Esophagus (tissue), 2 donors: ENCODE data around the gene GRPEL2. TPM values are rescaled to one million over a fixed set of nuclear protein-coding genes. Genes with fewer than 3 reads are reported as not detected.

ENCODE experiments used
- H3K27ac ChIP-seq, 2 donors: one replicate each; pipeline ENCODE4 v1.5.1; 2013; ENCODE audit warnings: low read depth in 2 of 2, mild to moderate bottlenecking in 2 of 2, inconsistent platforms in 1 of 2, low read length in 1 of 2, moderate library complexity in 1 of 2
- H3K27me3 ChIP-seq, 2 donors: one replicate each; pipeline ENCODE4 v1.6.1; 2013; ENCODE audit warnings: low read length in 2 of 2, control low read depth in 1 of 2, mild to moderate bottlenecking in 1 of 2; ENCODE audit not compliant: insufficient read depth in 2 of 2, control insufficient read depth in 1 of 2
- H3K36me3 ChIP-seq, 2 donors: one replicate each; pipeline ENCODE4 v1.6.1; 2013; ENCODE audit warnings: low read length in 1 of 2; ENCODE audit not compliant: control insufficient read depth in 2 of 2, insufficient read depth in 2 of 2
- H3K4me1 ChIP-seq, 2 donors: one replicate each; pipeline ENCODE4 v1.6.1; 2013; ENCODE audit warnings: low read length in 1 of 2; ENCODE audit not compliant: control insufficient read depth in 2 of 2, insufficient read depth in 2 of 2
- H3K4me3 ChIP-seq, 2 donors: one replicate each; pipeline ENCODE4 v1.5.1; 2013; ENCODE audit warnings: low read length in 2 of 2, mild to moderate bottlenecking in 2 of 2, low read depth in 1 of 2, moderate library complexity in 1 of 2
- H3K9me3 ChIP-seq, 2 donors: one replicate each; pipeline ENCODE4 v1.6.1; 2013; ENCODE audit warnings: mild to moderate bottlenecking in 2 of 2, low read depth in 1 of 2, low read length in 1 of 2, moderate library complexity in 1 of 2; ENCODE audit not compliant: control insufficient read depth in 2 of 2, insufficient read depth in 1 of 2
- WGBS, 2 donors: extraction: QIAGEN DNeasy Blood & Tissue Kit; methylation state at CpG; one replicate each; pipeline ENCODE4 v1.1.7; 2013; 5-methylcytosine and 5-hydroxymethylcytosine counted together
- polyA plus RNA-seq, 2 donors: library from polyadenylated mRNA; stranded (reverse); fragments of 200-250 nt; gene quantifications; one replicate each; pipeline ENCODE4 v1.2.3, GENCODE V29; 2013
- donor health status: healthy with polysubstance abuse.
- donor health status: Bipolar disorder and iron deficiency.

The GRPEL2 gene
- polyA plus RNA-seq, 2 donors = 18.5 to 78.7 TPM

GRCh38 chr5:149302641-149303040 is 42.7 kb upstream of the GRPEL2 start:
- WGBS, 2 donors = 90 to 92% methylated on average over 5 of the region's 5 CpGs
- Histone ChIP-seq H3K27ac (no peak overlapping the region), H3K36me3 (peaks cover 0 to 3% of the 10 kb centered on the region in 2 donors), H3K9me3 (no peaks in the 10 kb centered on the region), H3K4me3 (no peak overlapping the region), H3K4me1 (peaks cover 0 to 3% of the 10 kb centered on the region in 2 donors), H3K27me3 (no peaks in the 10 kb centered on the region)

- peaks cover 0 to 3% of the 10 kb centered on the region in 2 donors for H3K4me1 ChIP-seq
- H3K27me3 ChIP-seq = no peaks in the 10 kb centered on the region
- 78 to 81% methylated on average over 4 of the region's 4 CpGs for WGBS, 2 donors
- peaks cover 0 to 3% of the 10 kb centered on the region in 2 donors for H3K36me3 ChIP-seq
- H3K4me3 ChIP-seq = no peak overlapping the region
- no peak overlapping the region for H3K27ac ChIP-seq
- H3K9me3 ChIP-seq = no peaks in the 10 kb centered on the region
Observed at GRCh38 chr5:149303210-149303609, 42.1 kb upstream of the GRPEL2 start.

GRCh38 chr5:149304195-149305078 is 40.9 kb upstream of the GRPEL2 start:
- Histone ChIP-seq H3K4me1 (peaks cover 0 to 3% of the 10 kb centered on the region in 2 donors), H3K36me3 (peaks cover 0 to 3% of the 10 kb centered on the region in 2 donors), H3K4me3 (no peak overlapping the region), H3K27ac (no peak overlapping the region), H3K9me3 (no peaks in the 10 kb centered on the region), H3K27me3 (no peaks in the 10 kb centered on the region)
- WGBS, 2 donors = 78 to 85% methylated on average over 11 of the region's 11 CpGs

GRCh38 chr5:149309354-149309753 is 35.9 kb upstream of the GRPEL2 start:
- Histone ChIP-seq H3K36me3 (no peaks in the 10 kb centered on the region), H3K4me3 (no peak overlapping the region), H3K9me3 (no peaks in the 10 kb centered on the region), H3K27me3 (no peaks in the 10 kb centered on the region), H3K4me1 (peaks cover 0 to 2% of the 10 kb centered on the region in 2 donors), H3K27ac (no peak overlapping the region)
- 81 to 84% methylated on average over 6 of the region's 6 CpGs for WGBS, 2 donors

GRCh38 chr5:149310488-149310887 is 34.8 kb upstream of the GRPEL2 start:
- H3K36me3 ChIP-seq = no peaks in the 10 kb centered on the region
- no peak overlapping the region for H3K27ac ChIP-seq
- H3K27me3 ChIP-seq = no peaks in the 10 kb centered on the region
- H3K4me1 ChIP-seq = no peaks in the 10 kb centered on the region
- no peak overlapping the region for H3K4me3 ChIP-seq
- WGBS, 2 donors = 87 to 91% methylated on average over 4 of the region's 4 CpGs
- no peaks in the 10 kb centered on the region for H3K9me3 ChIP-seq

GRCh38 chr5:149310947-149311658 is 34.2 kb upstream of the GRPEL2 start:
- no peak overlapping the region for H3K27ac ChIP-seq
- no peaks in the 10 kb centered on the region for H3K36me3 ChIP-seq
- H3K9me3 ChIP-seq = no peaks in the 10 kb centered on the region
- no peaks in the 10 kb centered on the region for H3K27me3 ChIP-seq
- WGBS, 2 donors = 71 to 76% methylated on average over 10 of the region's 10 CpGs
- H3K4me3 ChIP-seq = no peak overlapping the region
- H3K4me1 ChIP-seq = no peaks in the 10 kb centered on the region

GRCh38 chr5:149313151-149313841 is 32.0 kb upstream of the GRPEL2 start:
- H3K36me3 ChIP-seq = no peaks in the 10 kb centered on the region
- WGBS, 2 donors = 67 to 82% methylated on average over 6 of the region's 6 CpGs
- no peak overlapping the region for H3K4me3 ChIP-seq
- H3K27ac ChIP-seq = no peak overlapping the region
- no peaks in the 10 kb centered on the region for H3K27me3 ChIP-seq
- H3K4me1 ChIP-seq = no peaks in the 10 kb centered on the region
- no peaks in the 10 kb centered on the region for H3K9me3 ChIP-seq

- Histone ChIP-seq H3K4me3 (no peak overlapping the region), H3K27ac (no peak overlapping the region)
- WGBS, 2 donors = 88% methylated on average over 4 of the region's 4 CpGs
Observed at GRCh38 chr5:149314571-149315111, 30.7 kb upstream of the GRPEL2 start.

GRCh38 chr5:149315753-149316152 is 29.5 kb upstream of the GRPEL2 start:
- no peaks in the 10 kb centered on the region for H3K36me3 ChIP-seq
- H3K27me3 ChIP-seq = no peaks in the 10 kb centered on the region
- no peak overlapping the region for H3K27ac ChIP-seq
- H3K9me3 ChIP-seq = no peaks in the 10 kb centered on the region
- no peak overlapping the region for H3K4me3 ChIP-seq
- 89 to 91% methylated on average over 6 of the region's 6 CpGs for WGBS, 2 donors
- H3K4me1 ChIP-seq = peaks cover 3 to 6% of the 10 kb centered on the region in 2 donors

More at GRCh38 chr5:149314571-149315111, 30.7 kb upstream of the GRPEL2 start:
- Histone ChIP-seq H3K27me3 (no peaks in the 10 kb centered on the region), H3K4me1 (no peaks in the 10 kb centered on the region), H3K36me3 (no peaks in the 10 kb centered on the region), H3K9me3 (no peaks in the 10 kb centered on the region)
